Activated gamma-delta T cell treated with anti-CD3 and anti-CD28 coated beads, Interleukin-2, amount 50 U/mL, for 16 hours (primary cell): ENCODE results near the gene CACUL1.
A peak's percentile ranks its signal among the peaks of the same experiment; 100 is the strongest.
"Not testable (repeated sequence)": the region's sequence is repeated elsewhere in the genome, so short reads cannot be mapped to it uniquely, and the experiment has no call there.

Experiments used
- DNase-seq: peaks from one replicate; pipeline ENCODE4 v3.0.0-alpha.2; 2020; ENCODE audit warnings: low read depth

Gene CACUL1

DNA sequence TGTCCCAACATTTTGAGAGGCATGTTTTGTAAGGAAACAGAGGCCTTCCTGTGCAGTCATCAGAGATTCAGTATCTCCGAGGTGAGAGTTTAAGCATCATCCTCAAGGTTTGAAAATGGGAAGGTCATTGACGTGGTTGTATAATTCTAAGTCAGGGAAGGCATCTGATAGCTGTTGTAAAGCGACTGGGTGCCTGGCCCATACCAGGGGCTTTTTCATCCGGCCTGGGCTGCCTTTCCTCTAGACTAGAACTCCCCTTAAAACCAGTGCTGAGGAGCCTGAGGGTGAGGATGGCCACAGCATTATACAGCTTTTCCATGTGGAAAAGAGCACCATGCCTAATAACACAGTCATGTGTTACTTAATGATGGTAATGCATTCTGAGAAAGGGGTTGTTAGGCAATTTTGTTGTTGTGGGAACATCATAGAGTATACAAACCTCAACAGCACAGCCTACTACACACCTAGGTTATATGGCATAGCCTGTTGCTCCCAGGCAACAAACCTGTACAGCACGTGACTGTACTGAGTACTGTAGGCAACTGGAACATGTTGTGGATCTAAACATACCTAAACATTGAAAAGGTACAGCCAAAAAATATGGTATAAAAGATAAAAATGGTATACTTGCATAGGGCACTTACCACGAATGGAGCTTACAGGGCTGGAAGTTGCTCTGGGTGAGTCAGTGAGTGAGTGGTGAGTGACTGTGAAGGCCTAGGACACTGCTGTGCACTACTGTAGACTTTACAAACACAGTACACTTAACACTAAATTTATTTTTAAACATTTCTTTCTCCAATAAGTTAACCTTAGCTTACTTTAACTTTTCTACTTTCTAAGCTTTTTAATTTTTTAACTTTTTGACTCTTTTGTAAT lies 13.5 kb upstream of the CACUL1 start:
- no peak for DNase-seq

DNA sequence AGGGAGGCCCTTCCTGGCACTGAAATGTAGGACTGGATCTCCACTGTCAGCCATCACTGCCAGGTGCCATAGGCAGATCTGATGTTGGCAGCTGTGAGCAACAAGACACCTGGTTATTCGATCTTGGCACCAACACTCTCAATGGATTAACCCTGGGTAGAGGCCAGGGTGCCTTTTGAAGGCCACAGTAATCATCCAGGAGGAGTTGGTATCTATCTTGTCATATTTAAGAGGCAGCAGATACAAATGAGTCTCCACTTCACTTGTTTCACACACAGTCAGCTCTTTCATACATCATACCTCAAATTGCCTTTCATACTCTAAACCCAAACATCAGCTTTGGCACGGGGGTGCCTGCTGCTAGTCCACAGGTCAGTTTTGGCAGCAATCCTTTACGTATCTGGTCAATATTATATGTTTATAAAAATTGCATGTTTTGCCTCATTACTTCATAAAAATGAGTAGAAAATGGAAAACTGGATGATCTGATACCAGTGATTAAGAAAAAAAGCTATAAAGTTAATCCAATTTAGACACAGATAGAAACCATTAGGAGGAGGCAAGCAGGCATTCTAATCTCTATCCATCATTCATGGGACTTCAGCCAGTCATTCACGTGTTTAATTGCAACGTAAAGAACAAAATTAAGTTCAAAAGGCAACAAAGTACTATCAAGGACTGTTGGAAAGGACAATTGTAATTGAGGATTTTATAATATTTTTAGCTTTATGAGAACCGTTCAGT lies 12.7 kb upstream of the CACUL1 start:
- no peak for DNase-seq

DNA sequence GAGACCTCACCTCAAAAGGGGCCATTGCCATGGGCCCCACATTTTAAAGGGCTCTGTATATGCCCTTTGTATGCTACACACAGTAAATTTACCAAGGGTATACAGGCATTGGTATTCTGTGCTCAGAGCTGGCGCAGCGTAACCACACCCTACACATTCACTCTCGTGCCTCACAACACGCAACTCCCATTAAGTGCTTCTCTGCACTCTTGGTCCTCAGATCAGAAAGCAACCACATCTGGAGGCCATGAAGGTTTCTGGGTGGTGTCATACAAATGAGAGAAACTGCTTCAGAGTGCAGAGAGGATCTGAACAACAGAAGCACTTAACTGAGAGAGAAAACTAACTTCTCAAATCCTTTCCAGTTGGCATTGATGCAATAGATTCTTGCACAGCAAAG lies 9.4 kb upstream of the CACUL1 start:
- DNase-seq, result no peak

DNA sequence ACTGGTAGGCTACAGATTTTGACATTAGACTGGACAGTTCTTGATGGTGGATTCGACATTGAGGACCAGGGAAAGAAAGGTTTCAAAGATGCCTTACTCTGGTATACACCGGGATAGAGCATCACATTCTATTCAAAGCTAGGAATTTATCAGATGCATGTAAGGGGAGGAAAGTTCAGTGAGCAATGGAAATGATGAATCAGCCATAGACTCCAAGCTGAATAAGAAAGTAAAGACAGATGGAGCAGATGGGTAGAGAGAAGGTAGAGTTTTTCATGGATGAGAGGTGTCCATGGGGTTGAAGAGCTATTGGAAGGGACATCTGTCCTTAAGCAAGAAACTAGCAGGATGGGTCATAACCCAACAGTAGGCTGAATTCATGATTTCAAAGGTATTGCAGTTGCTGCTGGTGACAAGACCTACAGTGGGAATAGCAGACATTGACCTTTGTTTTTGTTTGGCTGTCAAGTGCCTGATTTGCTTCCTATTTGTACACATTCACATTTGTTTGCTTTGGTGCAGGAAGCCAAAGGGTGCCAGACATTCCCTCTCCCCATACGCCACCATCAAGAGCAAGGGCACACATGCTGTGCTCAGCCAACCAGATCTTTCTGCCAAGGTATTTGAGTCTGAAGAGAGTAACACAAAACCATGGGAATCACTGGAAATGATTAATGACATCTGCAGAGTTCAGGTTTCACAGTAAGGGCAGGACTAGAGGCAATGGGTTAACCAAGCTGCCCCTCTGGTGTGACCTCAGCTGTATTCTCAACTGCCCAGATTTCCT lies 8.6 kb upstream of the CACUL1 start:
- DNase-seq, result no peak

DNA sequence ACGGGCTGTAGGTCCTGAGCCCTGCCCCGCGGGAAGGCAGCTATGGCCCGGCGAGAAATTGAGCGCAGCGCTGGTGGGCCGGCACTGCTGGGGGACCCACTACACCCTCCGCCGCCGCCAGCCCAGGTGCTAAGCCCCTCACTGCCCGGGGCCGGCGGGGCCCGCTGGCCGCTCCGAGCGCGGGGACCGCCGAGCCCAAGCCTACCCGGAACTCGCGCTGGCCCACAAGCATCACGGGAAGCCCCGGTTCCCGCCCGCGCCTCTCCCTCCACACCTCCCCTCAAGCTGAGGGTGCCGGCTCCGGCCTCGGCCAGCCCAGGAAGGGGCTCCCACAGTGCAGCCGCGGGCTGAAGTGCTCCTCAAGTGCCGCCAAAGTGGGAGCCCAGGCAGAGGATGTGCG lies 5.5 kb upstream of the CACUL1 start:
- DNase-seq, result no peak

DNA sequence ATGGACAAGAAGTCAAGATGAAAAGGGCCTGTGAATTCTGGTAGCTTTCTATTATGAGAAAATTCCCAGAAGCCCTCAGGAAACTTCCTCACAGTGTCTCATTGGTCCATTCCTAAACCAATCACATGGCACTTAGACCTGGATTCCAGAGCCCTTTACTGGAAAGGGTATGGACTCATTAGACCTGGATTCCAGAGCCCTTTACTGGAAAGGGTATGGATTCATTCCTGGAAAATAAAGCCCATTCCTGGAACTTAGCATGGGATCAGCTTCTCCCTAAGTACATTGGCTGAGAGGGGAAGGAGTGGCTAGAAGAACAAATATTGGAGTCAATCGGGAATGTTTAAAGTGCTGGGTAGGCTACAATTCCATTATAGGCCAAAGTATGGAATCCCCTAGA lies 3.7 kb upstream of the CACUL1 start:
- no peak for DNase-seq

DNA sequence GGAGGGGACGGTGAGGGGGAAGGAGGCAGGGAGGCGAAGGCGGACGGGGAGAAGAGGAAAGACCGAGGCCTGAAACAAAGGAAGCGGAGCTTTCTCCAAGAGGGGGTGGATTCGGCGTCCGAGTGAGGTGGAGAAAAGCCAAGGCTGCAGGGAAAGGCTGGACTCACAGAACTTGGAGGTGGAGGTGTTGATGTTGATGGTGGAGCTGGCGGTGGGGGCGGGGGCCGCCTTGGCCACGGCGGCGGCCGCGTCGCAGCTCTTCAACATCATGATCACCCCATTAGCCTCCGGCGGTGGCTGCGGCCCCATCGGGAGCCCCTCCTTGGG lies 578 bp downstream of the CACUL1 start:
- peak; percentile 9 for DNase-seq

DNA sequence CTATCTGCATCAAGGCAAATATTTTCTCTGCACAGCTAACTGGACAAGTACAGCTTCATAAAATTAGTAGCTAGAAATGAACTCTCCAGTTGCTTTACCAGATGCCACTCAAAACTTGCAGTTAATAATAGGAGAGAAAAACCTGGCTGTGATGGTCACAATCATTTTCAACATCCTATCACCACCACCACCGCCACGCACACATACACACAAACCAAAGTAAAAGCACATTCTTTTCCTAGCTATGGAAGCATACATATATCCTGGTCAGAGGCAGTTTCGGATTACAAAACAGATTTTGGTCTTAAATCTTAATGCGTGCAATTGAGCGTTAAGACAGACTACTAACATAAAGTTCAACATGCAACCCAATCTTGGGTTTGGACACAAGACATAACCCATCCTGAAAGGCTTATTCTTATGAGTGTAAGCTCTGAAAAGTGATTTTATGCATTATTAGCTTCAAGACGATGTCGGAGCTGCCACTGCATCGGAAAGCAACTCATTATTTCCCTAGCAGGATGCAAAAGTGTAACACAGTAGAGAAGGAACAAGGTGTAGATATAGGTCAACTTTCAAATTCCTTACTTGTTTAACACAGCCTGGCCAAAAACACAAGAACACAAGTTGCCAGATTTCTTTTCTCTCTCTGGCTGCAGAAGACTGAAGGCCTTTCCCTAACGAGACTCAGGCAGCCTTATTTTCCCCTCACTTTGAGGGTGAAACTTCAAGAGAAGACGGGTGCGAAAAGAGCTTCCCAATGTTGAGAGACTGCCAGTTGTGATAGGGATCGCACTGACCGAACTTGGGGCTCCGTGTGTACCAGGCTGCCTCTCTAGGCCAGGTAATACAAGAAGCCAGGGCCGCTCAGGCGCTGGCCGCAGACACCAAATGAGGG lies 1.2 kb downstream of the CACUL1 start:
- DNase-seq, result no peak

DNA sequence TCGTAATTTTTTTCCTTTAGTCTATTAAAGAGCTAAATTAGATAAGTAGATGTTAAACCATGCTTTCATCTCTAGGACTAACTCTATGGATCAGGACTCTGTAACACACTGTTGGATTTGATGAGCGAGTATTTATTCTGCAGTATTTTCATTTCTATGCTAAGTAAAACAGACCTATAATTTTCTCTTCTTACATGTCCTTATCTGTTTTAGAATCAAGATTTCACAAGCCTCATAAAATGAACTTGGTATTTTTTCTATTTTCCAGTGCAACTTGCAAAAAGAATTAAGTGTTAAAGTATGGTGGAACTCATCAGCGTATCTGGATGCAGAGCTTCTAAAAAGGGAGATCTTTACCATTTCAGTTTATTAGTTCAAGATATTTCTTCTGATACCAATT lies 2.4 kb downstream of the CACUL1 start:
- DNase-seq, result no peak

DNA sequence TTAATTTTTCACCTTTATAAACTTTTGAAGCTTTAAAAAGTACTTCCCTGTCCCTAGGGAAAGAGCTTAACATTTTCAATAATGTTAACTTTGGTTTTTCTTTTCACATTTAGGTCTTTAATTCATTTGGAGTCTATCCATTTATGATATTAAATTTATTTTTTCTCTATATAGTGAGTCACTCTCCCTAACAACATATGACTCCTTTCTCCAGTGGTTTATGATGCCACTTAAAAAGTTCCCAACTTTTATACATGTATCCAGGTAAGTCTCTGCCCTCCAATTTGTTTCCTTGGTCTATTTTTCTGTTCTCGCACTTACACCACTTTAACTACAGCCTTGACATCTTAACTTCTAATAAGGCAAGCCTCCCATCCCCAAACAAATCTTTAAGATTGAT lies 3.5 kb downstream of the CACUL1 start:
- DNase-seq, result no peak

DNA sequence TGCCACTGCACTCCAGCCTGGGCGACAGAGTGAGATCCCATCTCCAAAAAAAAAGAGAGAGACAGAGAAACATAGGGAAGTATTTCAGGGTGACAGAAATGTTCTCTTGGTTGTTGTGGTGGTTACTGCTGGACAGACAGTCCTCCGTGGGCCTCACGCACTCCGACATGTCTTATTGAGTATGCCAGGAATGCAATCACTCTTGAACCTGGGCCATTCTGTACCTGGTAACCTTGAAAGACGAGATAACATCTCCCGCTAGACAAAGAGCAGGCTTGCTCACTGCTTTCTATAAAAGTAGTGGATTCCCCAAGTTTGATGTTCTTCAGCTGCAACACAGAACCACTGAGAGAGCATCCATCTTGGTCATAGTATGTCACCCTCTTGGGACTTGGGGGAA lies 6.7 kb downstream of the CACUL1 start:
- DNase-seq, result no peak

DNA sequence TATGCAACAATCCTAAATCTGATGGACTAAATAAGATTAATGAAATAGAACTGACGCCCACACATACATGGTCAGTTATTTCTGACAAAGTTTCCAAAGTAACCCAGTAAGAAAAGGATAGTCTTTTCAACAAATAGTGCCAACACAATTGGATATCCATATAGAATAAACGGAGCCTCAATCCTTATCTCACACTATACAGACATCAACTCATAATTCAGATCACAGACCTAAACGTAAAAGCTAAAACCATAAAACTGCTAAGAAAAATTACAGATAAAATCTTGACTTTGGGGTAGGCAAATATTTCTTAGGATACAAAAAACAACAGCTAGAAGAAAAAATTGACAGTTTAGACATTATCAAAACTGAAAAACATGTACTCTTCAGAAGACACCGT lies 8.5 kb downstream of the CACUL1 start:
- DNase-seq, result no peak

DNA sequence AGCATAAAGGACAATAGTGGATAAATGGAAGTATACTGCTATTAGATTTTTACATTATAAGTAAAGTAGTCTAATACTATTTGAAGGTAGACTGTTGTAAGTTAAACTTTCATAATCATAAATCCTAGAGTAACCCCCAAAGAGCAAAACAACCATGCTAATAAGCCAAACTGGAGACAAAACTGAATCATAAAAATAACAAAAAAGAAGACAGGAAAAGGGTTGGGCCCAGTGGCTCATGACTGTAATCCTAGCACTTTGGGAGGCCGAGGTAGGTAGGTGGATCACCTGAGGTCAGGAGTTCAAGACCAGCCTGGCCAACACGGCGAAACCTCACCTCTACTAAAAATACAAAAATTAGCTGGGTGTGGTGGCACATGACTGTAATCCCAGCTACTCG lies 9.7 kb downstream of the CACUL1 start:
- DNase-seq, result no peak

DNA sequence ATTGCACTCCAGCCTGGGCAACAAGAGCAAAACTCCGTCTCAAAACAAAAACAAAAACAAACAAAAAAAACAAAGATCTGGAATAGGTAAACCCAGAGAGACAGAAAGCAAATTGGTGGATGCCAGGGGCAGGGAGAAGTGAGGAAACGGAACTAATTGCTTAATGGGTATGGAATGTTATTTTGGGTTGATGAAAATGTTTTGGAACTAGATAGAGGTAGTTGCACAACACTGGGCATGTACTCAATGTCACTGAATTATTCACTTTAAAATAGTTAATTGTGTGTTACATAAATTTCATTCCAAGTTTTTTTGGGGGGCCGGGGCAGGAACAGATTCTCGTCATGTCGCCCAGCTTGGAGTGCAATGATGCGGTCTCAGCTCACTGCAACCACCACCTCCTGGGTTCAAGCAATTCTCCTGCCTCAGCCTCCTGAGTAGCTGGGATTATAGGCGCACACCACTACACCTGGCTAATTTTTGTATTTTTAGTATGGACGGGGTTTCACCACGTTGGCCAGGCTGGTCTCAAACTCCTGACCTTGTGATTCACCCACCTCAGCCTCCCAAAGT lies 10.3 kb downstream of the CACUL1 start:
- not testable (repeated sequence) for DNase-seq

DNA sequence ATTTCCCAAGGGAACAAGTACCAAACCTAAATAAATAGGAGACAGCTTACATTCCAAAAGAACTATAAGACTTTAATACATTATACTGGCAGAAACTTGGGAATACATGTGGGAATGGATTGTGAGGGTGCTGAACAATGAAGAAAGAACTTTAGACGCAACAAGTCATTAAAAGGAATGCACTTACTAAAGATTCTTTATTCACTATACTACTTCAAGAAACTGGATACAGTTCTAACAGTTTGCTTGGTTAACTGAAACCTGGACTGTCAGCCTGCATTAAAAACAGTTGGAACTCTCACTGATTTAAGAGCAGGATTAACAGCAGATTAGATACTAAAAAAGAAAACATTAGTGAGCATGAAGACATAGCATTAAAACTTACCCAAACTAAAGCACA lies 12.0 kb downstream of the CACUL1 start:
- no peak for DNase-seq

DNA sequence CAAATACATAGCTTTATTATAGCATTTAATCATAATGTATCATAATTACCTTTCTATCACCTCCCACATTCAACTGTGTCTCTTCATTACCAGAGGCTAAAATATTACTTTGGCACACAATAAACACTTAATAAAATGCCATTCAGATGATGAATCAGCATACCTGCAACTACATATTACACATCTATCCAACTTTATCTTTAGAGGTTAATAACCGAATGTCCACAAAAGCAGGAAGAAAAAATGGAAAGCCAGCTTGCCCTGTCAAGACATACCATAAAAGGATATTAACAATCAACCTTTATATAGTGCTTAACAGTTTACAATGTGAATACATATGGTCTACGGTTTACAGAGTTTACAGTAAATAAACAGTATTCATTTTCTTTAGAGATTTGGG lies 12.7 kb downstream of the CACUL1 start:
- no peak for DNase-seq

DNA sequence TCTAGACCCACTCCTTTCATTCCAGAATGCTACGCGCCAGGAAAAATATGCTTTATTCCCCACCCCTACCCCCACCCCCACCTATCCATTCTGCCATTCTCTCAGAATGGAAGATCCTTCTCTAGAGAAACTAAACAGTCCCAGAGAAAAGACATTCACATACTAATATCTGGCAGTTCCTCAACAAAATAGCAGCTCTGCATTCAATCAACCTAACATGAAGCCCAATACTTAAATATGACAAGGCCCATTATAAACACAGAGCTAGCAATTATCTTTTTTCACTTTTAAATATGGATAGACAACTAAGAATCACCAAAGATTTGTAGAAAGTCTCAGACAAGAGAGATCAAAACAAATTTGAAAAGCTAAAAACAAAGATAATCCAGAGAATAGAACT lies 16.4 kb downstream of the CACUL1 start:
- no peak for DNase-seq

DNA sequence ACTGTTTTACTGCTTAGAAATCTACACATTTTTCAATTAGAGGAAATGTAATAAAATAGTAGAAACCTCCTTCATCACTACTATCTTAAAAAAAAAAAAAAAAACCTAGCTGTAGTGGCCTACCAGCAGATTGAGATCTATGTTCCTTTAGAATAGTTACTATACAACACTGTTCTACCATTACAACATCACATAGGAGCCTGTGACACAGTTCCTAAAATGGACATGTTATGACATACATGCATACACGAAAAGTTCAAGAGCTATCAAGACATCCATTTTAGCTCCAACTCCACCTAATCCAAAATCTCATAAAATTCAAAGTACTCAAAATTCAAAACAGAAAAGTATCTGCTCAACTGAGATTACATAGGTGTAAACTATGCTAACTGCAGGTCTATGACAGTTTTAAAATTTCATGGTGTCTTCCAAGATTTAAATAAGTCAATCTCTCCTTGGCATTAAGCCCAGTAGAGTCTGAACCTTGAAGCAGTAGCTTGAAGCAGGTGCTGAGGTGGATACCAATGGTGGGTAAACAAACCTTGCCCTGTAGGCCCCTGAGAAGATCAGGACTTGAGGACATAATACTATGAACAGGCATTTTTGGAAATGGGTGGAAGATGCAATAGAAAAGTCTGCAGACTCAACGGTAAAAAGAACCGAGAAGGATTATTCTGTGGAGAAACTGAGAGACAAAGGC lies 17.0 kb downstream of the CACUL1 start:
- DNase-seq, result no peak

DNA sequence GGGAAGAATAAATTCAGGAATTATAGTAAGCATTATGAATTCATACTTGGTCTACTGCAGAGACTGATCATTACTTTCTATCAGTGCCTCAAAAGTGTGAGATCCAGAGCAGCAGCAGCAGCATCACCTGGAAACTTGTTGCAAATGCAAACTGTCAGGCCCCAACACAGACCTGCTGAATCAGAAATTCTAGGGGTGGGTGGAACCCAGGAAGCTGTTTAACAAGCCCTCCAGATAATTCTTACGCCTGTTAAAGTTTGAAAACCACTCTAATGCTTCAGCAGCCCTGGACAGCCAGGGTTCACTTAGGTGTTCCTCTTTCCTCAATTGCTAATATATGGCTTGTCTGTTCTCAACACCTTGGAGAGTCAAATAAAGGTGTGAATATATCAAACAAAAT lies 19.5 kb downstream of the CACUL1 start:
- no peak for DNase-seq

DNA sequence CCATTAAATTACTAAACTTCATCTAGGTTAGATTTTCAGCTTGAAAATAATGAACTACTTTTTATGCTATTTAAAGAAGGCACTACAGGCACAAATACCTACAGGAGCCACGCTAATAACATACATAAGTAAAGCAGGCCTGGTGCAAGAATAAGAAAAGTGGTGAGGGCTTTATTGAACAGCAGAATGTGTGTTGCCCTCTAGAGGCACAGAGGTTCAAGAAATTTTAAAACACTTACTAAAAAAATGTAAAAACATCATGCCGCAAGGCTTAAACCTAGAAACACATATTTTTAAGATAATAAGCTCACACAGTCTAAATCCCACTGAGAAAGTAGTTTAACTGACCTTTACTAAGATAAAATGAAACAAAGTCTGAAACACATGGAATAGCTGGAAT lies 20.3 kb downstream of the CACUL1 start:
- no peak for DNase-seq
